SU-DHL-6 (cell line): ENCODE data around the gene CEP170.

Experiments
- CTCF ChIP-seq: fragments of 200-600 bp; sonication (generic); IDR thresholded peaks from one replicate; pipeline ENCODE4 v1.5.1; 2017; ENCODE audit warnings: antibody characterized with exemption, mild to moderate bottlenecking, low read length, moderate library complexity; ENCODE audit not compliant: insufficient read depth, poor library complexity, severe bottlenecking
- EZH2phosphoT487 ChIP-seq: fragments of 200-600 bp; sonication (generic), shearing (Covaris generic); conservative IDR thresholded peaks from 2 replicates; pipeline ENCODE4 v1.6.1; 2018; ENCODE audit warnings: mild to moderate bottlenecking, antibody characterized with exemption, low read length, moderate library complexity, mixed read lengths

GRCh38 chr1:243230914-243231313 is 24.2 kb downstream of the CEP170 start:
- no peak for TF ChIP-seq CTCF
- TF ChIP-seq EZH2phosphoT487, result no peak
